HG03558 (cell line): ENCODE measurements around the gene TMEM132C.

ENCODE experiments used
- ATAC-seq: cut with Tn5 transposase; IDR thresholded peaks from one replicate; pipeline ENCODE4 v1.9.1; 2021; ENCODE audit warnings: moderate number of reproducible peaks; ENCODE audit not compliant: unreplicated experiment; ENCODE audit errors: extremely low read depth

The TMEM132C gene

DNA sequence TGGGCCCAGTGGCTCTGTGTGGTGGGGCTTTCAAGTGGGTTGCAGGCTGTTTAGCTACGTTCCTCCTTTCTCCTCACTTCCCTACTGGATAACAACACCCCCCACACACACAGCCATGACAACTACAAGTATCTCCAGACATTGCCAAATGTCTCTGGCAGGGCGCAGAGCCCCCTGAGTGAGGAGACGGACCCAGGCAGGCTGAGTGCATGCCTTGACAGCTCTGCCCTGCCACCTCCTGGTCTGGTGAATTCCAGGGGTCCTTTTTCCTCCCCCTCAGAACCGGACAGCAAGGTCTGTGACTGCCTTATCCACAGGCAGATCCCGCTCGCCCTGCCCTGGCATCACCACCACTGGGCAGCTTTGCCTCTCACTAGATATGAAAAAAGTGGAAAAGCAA lies 276.5 kb downstream of the TMEM132C start:
- ATAC-seq: no peak

DNA sequence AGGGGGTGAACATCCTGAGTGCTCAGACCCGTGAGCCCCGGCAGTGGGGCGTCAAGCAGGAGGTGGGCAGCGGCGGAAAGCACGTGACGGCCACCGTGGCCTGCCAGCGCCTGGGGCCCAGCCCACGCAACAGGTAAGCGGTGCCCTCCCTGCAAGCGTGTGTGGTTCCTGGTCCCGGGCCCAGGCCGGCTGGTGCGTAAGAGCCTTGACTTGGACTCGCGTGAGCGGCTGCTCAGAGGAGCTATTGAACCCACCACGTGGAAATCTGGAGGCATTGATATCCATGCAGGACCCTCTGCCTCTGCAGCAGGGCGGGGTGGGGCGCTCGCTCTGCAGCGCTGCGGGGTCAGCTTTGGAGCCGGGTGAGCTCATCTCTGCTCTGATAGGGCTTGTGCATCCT lies 277.0 kb downstream of the TMEM132C start:
- ATAC-seq: no peak

GRCh38 chr12:128548949-128549348 lies 282.0 kb downstream of the TMEM132C start:
- no peak for ATAC-seq

DNA sequence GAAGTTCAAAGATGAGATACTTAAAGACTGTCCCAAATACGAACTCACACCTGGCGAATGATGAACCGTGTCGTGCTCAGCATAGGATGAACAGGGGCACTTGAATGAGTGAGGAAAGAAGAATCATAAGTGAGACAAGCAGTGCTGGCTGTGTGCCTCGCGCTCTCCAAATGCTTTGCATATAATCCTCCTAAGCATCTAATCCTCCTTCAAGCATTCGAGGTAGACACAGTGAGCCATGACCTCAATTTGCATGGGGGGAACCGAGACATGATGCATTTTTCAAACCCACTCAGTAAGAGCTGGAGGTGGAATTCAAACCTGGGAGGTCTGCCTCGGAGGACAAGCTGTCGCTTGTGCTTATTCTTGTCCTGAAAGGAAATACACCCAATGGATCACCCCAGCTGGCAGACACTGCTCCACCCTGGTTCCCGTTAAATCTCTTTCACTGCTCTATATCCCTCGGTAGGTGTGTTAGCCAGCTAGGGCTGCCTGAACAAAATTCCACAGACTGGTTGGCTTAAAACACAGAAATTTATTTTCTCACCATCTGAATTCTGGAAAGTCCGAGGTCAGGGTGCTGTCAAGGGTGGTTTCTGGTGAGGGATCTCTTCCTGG lies 282.7 kb downstream of the TMEM132C start:
- no peak for ATAC-seq

DNA sequence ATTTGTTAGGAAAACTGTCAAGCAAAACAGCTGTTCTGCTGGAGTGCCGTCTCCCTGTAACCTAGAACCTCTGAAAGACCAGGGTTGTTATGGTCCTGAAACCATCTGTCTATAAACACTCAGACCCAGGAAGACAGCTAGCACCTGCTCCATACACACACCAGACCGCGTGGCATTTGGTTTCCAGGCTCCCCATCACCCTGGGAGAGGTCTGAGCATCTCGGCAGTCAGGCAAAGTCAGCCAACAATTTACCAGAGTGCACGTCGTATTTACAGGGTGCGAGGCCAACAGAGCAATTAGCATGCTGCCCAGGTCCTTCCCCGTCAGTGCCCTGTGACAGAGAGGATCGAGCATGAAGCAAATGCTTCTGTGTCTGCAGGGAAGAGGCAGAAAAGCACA lies 284.3 kb downstream of the TMEM132C start:
- no peak for ATAC-seq

DNA sequence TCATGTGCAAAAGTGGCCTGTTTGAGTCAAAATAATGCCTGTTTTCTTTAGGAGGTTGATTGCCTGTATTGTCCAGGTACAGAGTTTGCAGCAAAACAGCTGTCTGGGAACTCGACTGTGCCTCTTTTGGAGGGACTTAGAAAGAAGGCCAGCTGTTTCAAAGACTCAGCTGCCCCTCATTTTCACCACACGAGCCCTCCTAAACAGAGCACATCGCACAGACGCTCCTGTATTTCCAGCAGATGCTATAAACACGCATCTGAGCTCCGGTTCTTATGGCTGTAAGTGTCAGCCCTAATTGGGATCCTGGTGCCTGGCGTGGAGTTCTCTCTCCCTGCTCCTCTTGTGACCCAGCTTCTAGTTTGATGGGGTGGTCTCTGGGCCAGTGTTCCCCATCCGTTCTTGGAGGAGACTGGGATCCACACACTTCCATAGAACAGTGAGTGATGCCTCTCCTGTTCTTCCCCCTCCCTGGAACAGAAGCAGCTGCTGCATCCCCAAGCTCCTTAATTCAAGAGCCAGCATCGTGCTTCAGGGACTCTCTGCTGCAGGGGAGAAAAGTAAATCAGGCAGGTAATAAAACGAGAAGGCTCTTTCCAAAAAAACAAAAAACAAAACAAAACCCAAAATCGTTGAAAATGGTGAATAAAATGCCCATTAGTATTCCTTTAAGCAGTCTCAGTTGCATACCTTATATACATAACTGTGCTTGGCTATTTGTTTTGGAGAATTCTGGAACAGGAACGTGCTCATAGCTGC lies 287.8 kb downstream of the TMEM132C start:
- no peak for ATAC-seq

GRCh38 chr12:128557231-128557630 lies 290.3 kb downstream of the TMEM132C start:
- ATAC-seq: no peak

- no peak for ATAC-seq
Measured at GRCh38 chr12:128564956-128565355, 298.0 kb downstream of the TMEM132C start.

DNA sequence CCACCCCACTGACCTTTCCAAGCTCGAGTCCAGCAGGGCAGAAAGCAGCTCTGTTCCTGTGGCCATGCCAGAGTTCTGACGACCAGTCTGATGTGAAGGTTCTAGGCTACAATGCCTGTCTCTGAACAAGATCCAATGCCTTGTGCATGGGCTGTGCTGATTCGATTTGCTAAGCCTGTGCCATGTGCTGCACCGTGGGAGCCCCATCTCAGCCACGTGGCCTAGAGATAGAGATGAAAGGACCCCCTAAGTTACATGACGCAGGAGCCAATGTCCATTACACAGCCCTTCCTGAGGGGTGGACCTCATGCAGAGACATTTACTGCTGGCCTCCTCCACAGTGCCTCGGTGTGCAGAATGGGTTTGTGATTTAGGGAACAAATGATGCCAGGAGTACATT lies 300.8 kb downstream of the TMEM132C start:
- no peak for ATAC-seq

GRCh38 chr12:128570191-128571065 lies 303.5 kb downstream of the TMEM132C start:
- ATAC-seq: peak; percentile 84

GRCh38 chr12:128571906-128572810 lies 305.2 kb downstream of the TMEM132C start:
- ATAC-seq: no peak

- no peak for ATAC-seq
Measured at GRCh38 chr12:128573907-128574306, 306.9 kb downstream of the TMEM132C start.

- no peak for ATAC-seq
Measured at GRCh38 chr12:128578045-128578444, 311.1 kb downstream of the TMEM132C start.

DNA sequence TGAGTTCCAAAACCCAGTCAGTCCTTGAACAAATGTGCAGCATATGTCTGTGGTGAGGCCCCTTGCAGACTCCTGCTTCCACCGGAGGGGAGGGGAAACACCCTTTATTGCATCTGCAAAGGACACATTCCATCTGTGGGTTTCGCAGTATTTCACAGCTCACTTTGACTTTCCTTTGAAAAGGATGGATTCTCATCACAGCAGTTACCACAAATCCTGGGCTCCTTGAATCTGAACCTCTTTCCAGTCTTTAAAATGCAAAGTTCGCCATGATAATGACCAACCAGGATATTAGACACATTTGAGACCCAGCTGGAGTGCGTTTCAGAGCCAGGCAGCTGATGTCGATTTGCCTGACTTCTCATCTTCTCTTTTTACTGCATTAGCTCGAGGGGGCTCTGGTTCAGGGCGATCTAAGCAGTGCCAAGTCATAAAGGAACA lies 314.4 kb downstream of the TMEM132C start:
- no peak for ATAC-seq

DNA sequence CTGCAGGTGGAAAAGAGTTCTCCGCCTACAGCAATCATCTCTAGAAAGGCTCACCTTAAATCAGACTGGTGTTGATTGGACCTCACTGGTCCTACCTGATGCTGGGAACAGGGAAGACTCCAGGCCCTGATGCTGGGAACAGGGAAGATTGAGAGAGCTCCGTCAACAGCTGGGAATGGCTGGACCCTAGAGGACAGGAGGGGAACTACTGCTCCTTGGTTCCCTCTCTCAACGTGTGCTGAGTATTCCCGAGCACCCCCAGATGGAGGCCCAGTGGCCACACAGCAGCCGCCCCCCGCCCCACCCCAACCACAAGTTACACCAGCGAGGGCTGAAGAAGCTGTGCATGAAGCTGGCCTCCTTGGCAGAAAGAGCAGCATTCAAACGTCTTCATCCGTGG lies 316.5 kb downstream of the TMEM132C start:
- no peak for ATAC-seq

DNA sequence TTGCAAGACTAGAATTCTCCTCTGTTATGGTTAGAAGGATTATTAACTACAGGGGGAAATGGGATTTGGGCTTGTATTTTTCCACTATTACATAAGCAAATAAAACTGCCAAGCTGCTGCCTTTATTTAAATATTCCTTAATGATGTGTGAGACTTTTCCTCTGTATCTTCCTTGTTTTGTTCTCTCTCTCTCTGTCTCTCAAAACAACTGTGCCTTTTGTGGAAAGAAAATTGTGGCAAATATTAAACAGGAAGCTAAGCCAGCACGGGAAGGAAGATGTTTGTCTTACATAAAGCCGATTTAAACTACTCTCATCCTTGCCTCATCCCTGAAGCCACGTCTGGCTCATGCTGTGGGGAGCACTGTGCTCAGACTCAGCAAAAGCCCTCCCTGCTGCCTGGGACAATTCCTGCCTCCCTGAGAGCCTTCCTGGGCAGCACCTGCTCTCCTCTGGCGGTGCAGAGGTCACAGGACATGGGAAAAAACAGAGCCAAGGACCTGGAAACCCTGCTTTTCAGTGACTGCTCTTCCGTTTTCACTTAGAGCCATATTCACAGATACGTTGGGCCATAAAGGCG lies 319.6 kb downstream of the TMEM132C start:
- ATAC-seq: no peak

- no peak for ATAC-seq
Measured at GRCh38 chr12:128587918-128588317, 320.9 kb downstream of the TMEM132C start.

GRCh38 chr12:128592220-128592744 lies 325.3 kb downstream of the TMEM132C start:
- no peak for ATAC-seq

- no peak for ATAC-seq
Measured at GRCh38 chr12:128594521-128594920, 327.6 kb downstream of the TMEM132C start.
